NCI-H446 treated with DMSO at 0.1 percent for 48 hours (cell line): ENCODE measurements around the gene D2HGDH.
"Not testable (repeated sequence)": the region's sequence is repeated elsewhere in the genome, so short reads cannot be mapped to it uniquely, and the experiment has no call there.

Experiments
- DNase-seq: peaks from one replicate; lab custom pipeline; 2025; lab: John Stamatoyannopoulos, UW

Gene D2HGDH

GRCh38 chr2:241748468-241749256 is 14.2 kb downstream of the D2HGDH start:
- DNase-seq: no peak

- no peak for DNase-seq
Observed at GRCh38 chr2:241750076-241750840, 15.8 kb downstream of the D2HGDH start.

DNA sequence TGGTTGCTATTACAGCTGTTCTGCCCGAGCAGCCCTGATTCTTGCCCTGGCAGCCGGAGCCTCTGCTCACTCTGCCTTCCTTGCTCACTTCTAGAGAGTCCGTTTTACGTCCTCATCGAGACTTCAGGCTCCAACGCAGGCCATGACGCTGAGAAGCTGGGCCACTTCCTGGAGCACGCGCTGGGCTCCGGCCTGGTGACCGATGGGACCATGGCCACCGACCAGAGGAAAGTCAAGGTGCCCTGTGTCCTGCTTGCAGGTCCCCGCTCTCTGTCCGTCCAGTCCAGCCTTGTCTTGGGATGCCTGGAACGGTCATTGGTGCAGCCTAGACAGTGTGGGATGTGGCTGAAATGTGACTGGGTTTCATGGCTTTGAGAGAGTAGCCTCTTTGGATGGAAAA is 16.7 kb downstream of the D2HGDH start:
- no peak for DNase-seq

DNA sequence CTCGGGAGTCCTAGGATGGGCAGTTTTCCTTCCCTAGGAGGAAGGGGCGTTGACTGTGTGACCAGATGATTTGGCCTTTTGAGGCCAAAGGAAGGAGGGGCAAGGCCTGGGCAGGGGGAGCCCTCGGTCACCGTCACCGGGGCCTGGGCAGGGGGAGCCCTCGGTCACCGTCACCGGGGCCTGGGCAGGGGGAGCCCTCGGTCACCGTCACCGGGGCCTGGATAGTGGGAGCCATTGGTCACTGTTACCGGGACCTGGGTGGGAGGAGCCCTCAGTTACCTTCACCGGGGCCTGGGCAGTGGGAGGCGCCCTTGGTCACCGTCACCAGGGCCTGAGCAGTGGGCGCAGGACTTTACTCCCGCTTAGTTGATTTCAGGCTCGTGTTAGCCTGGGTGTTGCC is 17.3 kb downstream of the D2HGDH start:
- DNase-seq: no peak

- DNase-seq: no peak
Observed at GRCh38 chr2:241752253-241752652, 17.8 kb downstream of the D2HGDH start.

DNA sequence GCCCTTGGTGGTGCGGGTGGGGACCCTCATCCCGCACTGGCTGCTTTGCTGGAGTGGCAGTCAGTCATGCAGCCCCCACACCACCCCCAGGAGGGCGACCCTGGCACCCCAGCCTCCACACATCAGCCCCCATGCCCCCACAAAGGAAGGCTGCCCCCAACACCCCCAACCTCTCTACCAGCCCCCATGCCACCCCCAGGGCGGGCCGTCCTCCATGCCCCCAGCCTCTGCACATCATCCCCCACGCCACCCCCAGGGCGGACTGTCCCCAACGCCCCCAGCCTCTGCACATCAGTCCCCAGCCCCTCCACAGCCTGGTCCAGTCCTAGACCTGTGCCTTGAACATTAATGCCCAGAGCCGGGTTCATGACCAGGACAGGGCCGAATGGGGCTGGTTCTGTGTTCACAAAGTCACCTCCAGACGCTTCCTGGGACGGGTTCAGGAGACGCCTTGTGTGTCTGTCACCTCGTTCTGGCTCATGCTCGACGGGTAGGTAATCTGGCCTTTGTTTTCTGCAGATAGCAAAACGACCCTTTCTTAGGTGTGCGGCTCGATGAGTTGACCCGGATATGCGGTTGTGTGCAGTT is 18.4 kb downstream of the D2HGDH start:
- no peak for DNase-seq

DNA sequence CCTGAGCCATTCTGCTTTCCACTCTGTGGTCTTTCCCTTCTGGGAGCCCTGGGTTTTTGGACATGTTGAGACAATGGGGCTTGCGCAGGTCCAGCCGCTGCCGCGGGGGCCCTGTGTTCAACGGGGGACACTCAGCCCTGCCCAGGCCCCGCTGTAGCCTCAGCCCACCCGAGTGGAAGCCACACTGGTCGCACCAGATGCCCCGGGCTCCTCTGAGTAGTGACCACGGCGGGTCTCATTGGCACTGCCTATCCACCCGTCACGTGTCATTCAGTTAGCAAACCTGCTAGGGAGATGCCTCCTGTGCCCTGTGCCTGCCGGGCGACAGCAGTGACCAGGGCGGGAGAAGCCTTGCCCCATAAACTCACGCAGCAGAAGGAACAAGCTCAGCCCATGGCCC is 19.1 kb downstream of the D2HGDH start:
- DNase-seq: no peak

DNA sequence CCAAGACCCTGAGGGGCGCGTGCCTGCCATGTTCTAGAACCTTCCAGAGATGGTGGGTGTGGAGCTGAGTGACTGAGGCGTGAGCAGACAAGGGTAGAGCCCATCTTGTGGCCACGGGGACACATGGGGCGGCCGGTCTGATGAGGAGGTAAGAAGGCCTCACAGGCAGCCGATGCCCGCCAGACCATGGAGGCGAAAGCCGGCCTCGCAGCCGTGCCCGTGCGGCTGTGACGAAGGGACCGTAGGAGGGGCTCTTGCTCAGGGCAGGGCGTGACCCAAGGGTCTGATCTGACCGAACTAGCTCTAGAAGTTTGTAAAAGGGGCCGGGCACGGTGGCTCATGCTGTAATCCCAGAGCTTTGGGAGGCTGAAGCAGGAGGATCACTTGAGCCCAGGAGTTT is 19.6 kb downstream of the D2HGDH start:
- DNase-seq: no peak

- no peak for DNase-seq
Observed at GRCh38 chr2:241755166-241755565, 20.7 kb downstream of the D2HGDH start.

DNA sequence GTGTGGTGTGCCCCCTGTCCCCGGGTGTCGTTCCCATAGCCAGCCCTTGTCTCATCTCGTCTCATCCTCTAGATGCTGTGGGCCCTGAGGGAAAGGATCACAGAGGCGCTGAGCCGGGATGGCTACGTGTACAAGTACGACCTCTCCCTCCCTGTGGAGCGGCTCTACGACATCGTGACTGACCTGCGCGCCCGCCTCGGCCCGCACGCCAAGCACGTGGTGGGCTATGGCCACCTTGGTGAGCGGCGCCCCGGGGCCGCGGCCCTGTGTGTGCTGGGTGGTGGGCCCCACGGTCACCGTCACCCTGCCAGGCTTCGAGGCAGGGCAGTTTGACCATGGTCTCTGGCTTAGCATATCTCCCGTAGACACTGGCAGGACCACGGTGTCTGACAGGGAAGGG is 21.3 kb downstream of the D2HGDH start:
- DNase-seq: no peak

GRCh38 chr2:241759067-241759807 is 24.8 kb downstream of the D2HGDH start:
- no peak for DNase-seq

DNA sequence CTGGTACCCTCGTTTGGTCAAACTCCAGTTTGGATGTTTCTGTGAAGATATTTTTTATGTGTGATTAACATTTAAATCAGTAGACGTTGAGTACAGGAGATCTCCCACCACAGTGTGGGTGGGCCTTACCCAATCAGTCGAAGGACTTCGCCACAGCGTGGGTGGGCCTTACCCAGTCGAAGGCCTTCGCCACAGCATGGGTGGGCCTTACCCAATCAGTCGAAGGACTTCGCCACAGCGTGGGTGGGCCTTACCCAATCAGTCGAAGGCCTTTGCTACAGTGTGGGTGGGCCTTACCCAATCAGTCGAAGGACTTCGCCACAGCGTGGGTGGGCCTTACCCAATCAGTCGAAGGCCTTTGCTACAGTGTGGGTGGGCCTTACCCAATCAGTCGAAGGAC is 25.5 kb downstream of the D2HGDH start:
- DNase-seq: not testable (repeated sequence)

- DNase-seq: no peak
Observed at GRCh38 chr2:241760301-241760771, 25.9 kb downstream of the D2HGDH start.

GRCh38 chr2:241762321-241762932 is 28.0 kb downstream of the D2HGDH start:
- DNase-seq: no peak

GRCh38 chr2:241762933-241763369 is 28.5 kb downstream of the D2HGDH start:
- no peak for DNase-seq

GRCh38 chr2:241763551-241764274 is 29.3 kb downstream of the D2HGDH start:
- no peak for DNase-seq

DNA sequence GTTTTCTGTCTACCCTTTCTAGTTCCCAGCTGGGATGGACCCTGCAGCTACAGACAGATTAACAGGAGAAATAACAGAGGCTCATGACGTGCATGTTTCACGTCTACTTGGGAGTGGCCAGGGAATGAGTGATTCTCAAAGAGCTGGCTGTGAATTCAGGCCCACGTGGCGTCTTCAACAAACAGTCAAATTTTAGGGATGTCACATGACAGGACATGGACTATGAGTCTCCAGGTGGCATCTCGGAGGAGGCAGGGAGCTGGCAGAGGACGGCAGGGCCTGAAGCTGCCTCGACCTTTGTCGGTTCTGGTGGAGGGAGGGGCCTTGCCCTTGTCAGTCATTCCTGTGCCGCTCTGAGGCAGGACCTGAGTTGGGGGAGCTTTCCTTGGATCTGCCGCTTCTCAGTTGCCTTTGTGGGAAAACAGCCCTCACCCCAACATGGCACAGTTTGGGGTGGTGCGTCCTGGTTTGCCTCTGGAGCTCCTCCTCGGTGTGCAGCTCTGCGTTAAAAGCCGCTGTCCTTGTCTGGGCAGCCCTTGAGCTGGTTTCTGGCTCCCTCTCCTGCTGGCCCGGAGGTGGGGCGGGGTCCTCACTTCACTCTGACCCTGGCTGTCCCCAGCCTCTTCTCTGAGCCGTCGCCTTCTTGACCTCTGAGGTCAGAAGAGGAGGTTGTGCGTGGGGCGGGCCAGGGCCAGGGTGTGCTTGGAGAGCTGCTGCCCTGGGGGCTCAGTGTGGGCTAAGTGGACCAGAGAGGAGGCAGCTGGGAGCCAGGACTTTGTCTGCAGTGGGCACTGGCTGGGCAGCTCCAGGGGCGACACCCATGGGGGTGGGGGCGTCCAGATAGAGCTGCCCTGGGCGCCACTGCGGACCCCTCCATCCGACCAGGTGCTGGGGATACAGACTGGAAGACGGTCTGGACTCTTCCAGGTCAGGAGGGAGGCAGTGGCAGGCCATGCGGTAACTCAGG is 30.1 kb downstream of the D2HGDH start:
- no peak for DNase-seq

DNA sequence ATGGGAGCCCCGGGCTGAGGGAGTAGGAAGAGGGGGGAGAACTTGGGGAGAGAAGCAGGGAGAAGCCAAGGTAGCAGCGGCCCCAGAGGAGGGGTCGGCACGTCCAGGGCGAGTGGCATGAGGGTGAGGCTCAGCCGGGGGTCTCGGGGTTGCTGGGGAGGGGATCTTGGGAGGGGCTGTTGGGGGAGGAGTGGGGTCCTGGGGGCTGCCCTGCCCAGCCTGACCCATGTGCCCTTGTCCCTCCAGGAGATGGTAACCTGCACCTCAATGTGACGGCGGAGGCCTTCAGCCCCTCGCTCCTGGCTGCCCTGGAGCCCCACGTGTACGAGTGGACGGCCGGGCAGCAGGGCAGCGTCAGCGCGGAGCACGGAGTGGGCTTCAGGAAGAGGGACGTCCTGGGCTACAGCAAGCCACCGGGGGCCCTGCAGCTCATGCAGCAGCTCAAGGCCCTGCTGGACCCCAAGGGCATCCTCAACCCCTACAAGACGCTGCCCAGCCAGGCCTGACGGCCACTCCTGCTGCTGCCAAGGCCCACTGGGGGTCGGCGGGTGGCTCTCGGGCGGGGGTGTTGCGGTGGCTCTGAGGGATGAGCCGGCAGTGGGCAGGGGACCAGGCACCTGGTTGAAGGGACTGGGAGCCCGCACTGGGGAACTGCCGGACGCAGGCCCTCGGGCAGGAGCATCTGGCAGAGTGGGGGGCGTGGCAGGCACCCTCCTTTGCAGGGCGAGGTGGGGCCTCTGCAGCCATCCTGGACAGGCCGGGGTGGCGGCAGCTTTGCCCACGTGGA is 33.2 kb downstream of the D2HGDH start:
- no peak for DNase-seq

GRCh38 chr2:241768251-241768711 is 33.9 kb downstream of the D2HGDH start:
- no peak for DNase-seq
